Neuronal stem cell (in vitro differentiated cells): ENCODE results near the gene RNF220.

Experiments used
- DNase-seq: peaks from one replicate; pipeline ENCODE4 v3.0.0-alpha.2; 2013; ENCODE audit warnings: low spot score
- H2AFZ ChIP-seq: one replicate; pipeline ENCODE4 v1.6.1; 2013; ENCODE audit warnings: mild to moderate bottlenecking, low read length, inconsistent platforms
- H2AK5ac ChIP-seq: 2 replicates; pipeline ENCODE4 v1.6.1; 2013; ENCODE audit warnings: low read depth, mild to moderate bottlenecking, inconsistent platforms, low read length, moderate library complexity, mixed read lengths
- H2BK120ac ChIP-seq: 2 replicates; pipeline ENCODE4 v1.6.1; 2013; ENCODE audit warnings: low read depth, mild to moderate bottlenecking, inconsistent platforms, low read length, moderate library complexity, mixed read lengths
- H2BK12ac ChIP-seq: one replicate; pipeline ENCODE4 v1.6.1; 2013; ENCODE audit warnings: low read length, inconsistent platforms
- H2BK15ac ChIP-seq: 2 replicates; pipeline ENCODE4 v1.6.1; 2013; ENCODE audit warnings: mild to moderate bottlenecking, low read length, inconsistent platforms, mixed read lengths
- H2BK5ac ChIP-seq: one replicate; pipeline ENCODE4 v1.6.1; 2013; ENCODE audit warnings: inconsistent platforms, mild to moderate bottlenecking, low read length, moderate library complexity
- H3K14ac ChIP-seq: one replicate; pipeline ENCODE4 v1.6.1; 2013; ENCODE audit warnings: low read length, inconsistent platforms
- H3K18ac ChIP-seq: 2 replicates; pipeline ENCODE4 v1.6.1; 2013; ENCODE audit warnings: low read length, inconsistent platforms
- H3K23ac ChIP-seq: 2 replicates; pipeline ENCODE4 v1.6.1; 2013; ENCODE audit warnings: low read depth, mild to moderate bottlenecking, mixed read lengths, low read length, inconsistent platforms; ENCODE audit not compliant: poor library complexity
- H3K27ac ChIP-seq: replicated peaks from 3 replicates; pipeline ENCODE4 v1.5.1; 2013; ENCODE audit warnings: low read length, inconsistent platforms
- H3K27me3 ChIP-seq, 3 experiments: 2 replicates each; pipeline ENCODE4 v1.6.1; 2013; ENCODE audit warnings: low read length in 3 of 3, mild to moderate bottlenecking in 2 of 3, inconsistent platforms in 1 of 3, low read depth in 1 of 3, mixed read lengths in 1 of 3, moderate library complexity in 1 of 3; ENCODE audit not compliant: control insufficient read depth in 3 of 3, insufficient read depth in 3 of 3
- H3K36me3 ChIP-seq, 2 donors: replicated peaks in 1 of 2; 2 replicates each; pipeline ENCODE4 v1.6.1; 2013; ENCODE audit warnings: low read length in 2 of 2; ENCODE audit not compliant: control insufficient read depth in 2 of 2, insufficient read depth in 2 of 2
- H3K4ac ChIP-seq: 2 replicates; pipeline ENCODE4 v1.6.1; 2013; ENCODE audit warnings: inconsistent platforms, mild to moderate bottlenecking, low read length, moderate library complexity
- H3K4me1 ChIP-seq, 2 donors: 1 replicate in 1 of 2; 2 replicates in 1 of 2; pipeline ENCODE4 v1.6.1; 2013; ENCODE audit warnings: low read length in 2 of 2, low read depth in 1 of 2; ENCODE audit not compliant: control insufficient read depth in 2 of 2, insufficient read depth in 1 of 2
- H3K4me2 ChIP-seq: one replicate; pipeline ENCODE4 v1.6.1; 2013; ENCODE audit warnings: mild to moderate bottlenecking, low read length, inconsistent platforms; ENCODE audit not compliant: insufficient read depth, poor library complexity, severe bottlenecking
- H3K4me3 ChIP-seq, 2 donors: 2 replicates each; pipeline ENCODE4 v1.5.1; 2013; ENCODE audit warnings: low read length in 2 of 2, mild to moderate bottlenecking in 2 of 2, inconsistent platforms in 1 of 2, moderate library complexity in 1 of 2
- H3K79me1 ChIP-seq: one replicate; pipeline ENCODE4 v1.6.1; 2013; ENCODE audit warnings: low read depth, mild to moderate bottlenecking, inconsistent platforms, low read length, moderate library complexity
- H3K9ac ChIP-seq: one replicate; pipeline ENCODE4 v1.6.1; 2013; ENCODE audit warnings: mild to moderate bottlenecking, low read depth, low read length, inconsistent platforms; ENCODE audit not compliant: poor library complexity
- H3K9me3 ChIP-seq, 2 donors: replicated peaks in 1 of 2; 2 replicates each; pipeline versions ENCODE3 to v1.6.1; 2013; ENCODE audit warnings: low read length in 2 of 2, mild to moderate bottlenecking in 2 of 2, inconsistent platforms in 1 of 2, low read depth in 1 of 2, mixed read lengths in 1 of 2, moderate library complexity in 1 of 2; ENCODE audit not compliant: control insufficient read depth in 2 of 2, insufficient read depth in 1 of 2
- H4K8ac ChIP-seq: one replicate; pipeline ENCODE4 v1.6.1; 2013; ENCODE audit warnings: low read depth, mild to moderate bottlenecking, inconsistent platforms, low read length, moderate library complexity
- H4K91ac ChIP-seq: one replicate; pipeline ENCODE4 v1.6.1; 2013; ENCODE audit warnings: low read length, low read depth, mild to moderate bottlenecking, inconsistent platforms; ENCODE audit not compliant: poor library complexity
- WGBS, 2 donors: extraction: QIAGEN DNeasy Blood & Tissue Kit; methylation state at CpG; one replicate each; pipeline ENCODE4 v1.1.7; 2013; ENCODE audit warnings: missing lambda C conversion rate in 2 of 2, mixed read lengths in 1 of 2; ENCODE audit not compliant: insufficient read length in 2 of 2, insufficient replicate concordance in 1 of 2; ENCODE audit errors: extremely low coverage in 2 of 2; 5-methylcytosine and 5-hydroxymethylcytosine counted together

Gene RNF220

GRCh38 chr1:44537956-44538355 is 132.9 kb downstream of the RNF220 start:
- Histone ChIP-seq H4K8ac (no peak overlapping the region), H2AK5ac (no peak overlapping the region), H3K4me1 (peaks cover 10 to 31% of the 10 kb centered on the region in 2 donors), H2BK5ac (no peak overlapping the region), H3K27me3 (peaks cover 0 to 48% (median 0%) of the 10 kb centered on the region in 3 experiments), H3K4ac (no peak overlapping the region), H2AFZ (no peak overlapping the region), H3K36me3 (peaks cover 0 to 29% of the 10 kb centered on the region in 2 donors), H3K14ac (no peak overlapping the region), H2BK15ac (no peak overlapping the region), H3K9ac (no peak overlapping the region), H3K9me3 (peaks cover 0 to 22% of the 10 kb centered on the region in 2 donors), H3K27ac (no peak overlapping the region), H2BK120ac (no peak overlapping the region), H3K18ac (no peak overlapping the region), H3K79me1 (no peaks in the 10 kb centered on the region), H4K91ac (no peak overlapping the region), H3K4me2 (no peak overlapping the region), H2BK12ac (no peak overlapping the region), H3K4me3 (no peak overlapping the region), H3K23ac (no peak overlapping the region)
- WGBS, 2 donors, result no CpG with 5 or more reads among the region's 3 CpGs
- DNase-seq, result no peak

- Histone ChIP-seq H2BK5ac (no peak overlapping the region), H3K4ac (no peak overlapping the region), H3K14ac (no peak overlapping the region), H3K4me2 (no peak overlapping the region), H3K4me1 (peaks cover 17 to 42% of the 10 kb centered on the region in 2 donors), H3K27me3 (peaks cover 0 to 65% (median 0%) of the 10 kb centered on the region in 3 experiments), H3K23ac (no peak overlapping the region), H4K8ac (no peak overlapping the region), H2AK5ac (no peak overlapping the region), H4K91ac (no peak overlapping the region), H2BK12ac (no peak overlapping the region), H3K79me1 (no peaks in the 10 kb centered on the region), H2BK120ac (no peak overlapping the region), H3K4me3 (no peak overlapping the region), H3K9me3 (peaks cover 2 to 18% of the 10 kb centered on the region in 2 donors), H2BK15ac (no peak overlapping the region), H2AFZ (no peak overlapping the region), H3K27ac (no peak overlapping the region), H3K9ac (no peak overlapping the region), H3K18ac (no peak overlapping the region), H3K36me3 (peaks cover 0 to 30% of the 10 kb centered on the region in 2 donors)
- no CpG with 5 or more reads among the region's 6 CpGs for WGBS, 2 donors
- DNase-seq, result no peak
These were observed 135.1 kb downstream of the RNF220 start for GRCh38 chr1:44539991-44540730.

DNA sequence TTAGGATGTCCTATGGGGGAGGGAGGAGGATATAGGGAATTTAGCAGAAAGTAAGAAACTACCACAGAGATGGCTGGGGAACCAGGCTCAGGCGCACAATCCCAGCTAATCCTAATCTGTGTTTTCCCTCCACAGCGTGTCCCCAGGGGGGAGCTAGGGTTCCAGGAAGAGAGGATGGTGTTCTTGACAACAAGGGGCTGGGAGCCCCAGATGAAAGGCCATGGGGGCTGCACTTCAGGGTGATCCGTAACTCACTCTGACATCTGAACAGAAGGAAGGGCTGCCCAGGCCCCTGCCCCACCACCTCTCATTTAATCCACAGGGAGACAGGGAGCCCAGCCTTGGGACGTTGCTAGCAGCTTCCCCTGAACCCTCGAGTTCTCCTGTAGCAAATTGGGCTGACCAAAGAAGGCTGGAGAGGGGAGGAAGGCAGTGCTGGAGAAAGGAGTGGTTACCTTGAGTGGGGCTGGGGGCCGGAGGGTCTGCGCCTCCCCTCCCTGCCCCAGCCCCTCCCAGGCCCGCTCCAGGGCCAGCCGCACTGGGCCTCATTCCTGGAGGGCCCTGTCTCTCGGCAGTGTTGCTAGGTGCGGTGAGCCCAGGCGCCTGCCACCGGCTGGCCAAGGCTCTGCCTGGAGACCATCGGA is 137.5 kb downstream of the RNF220 start:
- Histone ChIP-seq H3K79me1 (no peaks in the 10 kb centered on the region), H3K18ac (peak overlapping the region; percentile 95), H2BK5ac (no peak overlapping the region), H3K4me1 (peaks cover 17 to 42% of the 10 kb centered on the region in 2 donors), H3K9me3 (peaks cover 2 to 7% of the 10 kb centered on the region in 2 donors), H3K9ac (peak overlapping the region; percentile 75), H3K27me3 (peaks cover 2 to 74% (median 2%) of the 10 kb centered on the region in 3 experiments), H3K4me2 (peak overlapping the region; percentile 47), H3K27ac (no peak overlapping the region), H2BK120ac (peak overlapping the region; percentile 25), H4K8ac (no peak overlapping the region), H3K23ac (no peak overlapping the region), H4K91ac (no peak overlapping the region), H2BK12ac (no peak overlapping the region), H2AK5ac (peak overlapping the region; percentile 59), H3K14ac (no peak overlapping the region), H2BK15ac (no peak overlapping the region), H3K4me3 (no peak overlapping the region), H3K36me3 (peaks cover 0 to 33% of the 10 kb centered on the region in 2 donors), H2AFZ (no peak overlapping the region), H3K4ac (no peak overlapping the region)
- no peak for DNase-seq
- no CpG with 5 or more reads among the region's 14 CpGs for WGBS, 2 donors

DNA sequence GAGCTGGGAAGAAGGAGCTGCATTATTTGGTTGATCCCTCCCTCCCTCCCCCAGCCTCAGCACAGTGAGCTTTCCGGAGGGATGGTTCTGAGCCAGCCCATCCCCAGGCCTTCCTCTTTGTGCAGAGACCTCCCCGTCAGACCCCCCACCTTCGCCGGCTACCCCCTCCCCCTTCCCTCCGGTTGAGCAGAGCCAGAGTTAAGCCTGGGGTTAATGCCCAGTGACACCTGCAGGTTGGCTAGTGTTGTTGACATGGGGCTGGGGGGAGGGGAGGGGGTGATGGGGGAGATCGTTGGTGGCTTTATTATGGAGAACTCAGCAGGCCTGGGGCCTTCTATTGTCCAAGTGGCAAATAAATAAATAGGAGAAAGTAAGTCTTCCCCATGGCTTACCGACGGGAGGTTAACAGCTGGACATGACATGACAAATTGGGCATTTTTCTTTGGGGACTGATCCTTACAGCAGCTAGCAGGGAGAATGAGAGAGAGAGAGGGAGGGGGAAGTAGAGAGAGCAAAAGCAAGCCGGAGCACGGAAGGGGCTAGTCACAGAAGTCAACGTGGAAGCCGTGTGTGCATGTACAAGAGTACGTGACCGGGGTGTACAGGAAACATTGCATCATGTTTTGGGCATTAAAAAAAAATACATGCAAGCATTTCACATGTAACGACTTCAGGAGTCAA is 138.1 kb downstream of the RNF220 start:
- Histone ChIP-seq H3K18ac (no peak overlapping the region), H3K9me3 (peaks cover 2 to 7% of the 10 kb centered on the region in 2 donors), H3K4me2 (peak overlapping the region; percentile 47), H2BK120ac (no peak overlapping the region), H3K9ac (no peak overlapping the region), H3K4me1 (peaks cover 17 to 42% of the 10 kb centered on the region in 2 donors), H4K8ac (no peak overlapping the region), H2BK15ac (no peak overlapping the region), H3K4me3 (no peak overlapping the region), H3K23ac (no peak overlapping the region), H2AFZ (no peak overlapping the region), H3K27ac (no peak overlapping the region), H3K4ac (no peak overlapping the region), H3K27me3 (peaks cover 2 to 73% (median 2%) of the 10 kb centered on the region in 3 experiments), H3K79me1 (no peaks in the 10 kb centered on the region), H2BK12ac (no peak overlapping the region), H4K91ac (no peak overlapping the region), H3K14ac (no peak overlapping the region), H2BK5ac (no peak overlapping the region), H2AK5ac (no peak overlapping the region), H3K36me3 (peaks cover 0 to 35% of the 10 kb centered on the region in 2 donors)
- no CpG with 5 or more reads among the region's 15 CpGs for WGBS, 2 donors
- peak; percentile 89 for DNase-seq
